DND-41 (cell line): ENCODE measurements around the gene CREB3L1.

Experiments used
- ATAC-seq: fragments of 200-7000 bp; cut with Tn5 transposase; 3 replicates; pipeline ENCODE4 v1.9.1; 2021; ENCODE audit warnings: low read depth; ENCODE audit not compliant: insufficient read depth
- DNase-seq: peaks from one replicate; pipeline ENCODE4 v3.0.0-alpha.2; 2020
- H2AFZ ChIP-seq: 2 replicates; pipeline ENCODE4 v1.6.0; 2012; ENCODE audit warnings: low read depth, low read length
- H3K27ac ChIP-seq: 2 replicates; pipeline ENCODE4 v1.5.1; 2012; ENCODE audit warnings: low read length, inconsistent platforms
- H3K27me3 ChIP-seq: fragments of 200-600 bp; sonication (generic); 2 replicates; pipeline ENCODE4 v1.6.0; 2012; ENCODE audit warnings: low read length, mild to moderate bottlenecking, inconsistent platforms; ENCODE audit not compliant: insufficient read depth, poor library complexity
- H3K36me3 ChIP-seq: 2 replicates; pipeline ENCODE4 v1.5.1; 2012; ENCODE audit warnings: low read length, inconsistent platforms; ENCODE audit not compliant: insufficient read depth
- H3K4me1 ChIP-seq: 2 replicates; pipeline ENCODE4 v1.5.1; 2012; ENCODE audit warnings: mild to moderate bottlenecking, low read length; ENCODE audit not compliant: insufficient read depth
- H3K4me2 ChIP-seq: 2 replicates; pipeline ENCODE4 v1.6.0; 2012; ENCODE audit warnings: mild to moderate bottlenecking, moderate library complexity, low read length, inconsistent platforms; ENCODE audit not compliant: insufficient read depth
- H3K4me3 ChIP-seq, 2 experiments: fragments of 200-600 bp in 1 of 2; shearing (Covaris generic) in 1 of 2; 2 replicates each; pipeline ENCODE4 v1.5.1; 2012 to 2016; ENCODE audit warnings: inconsistent platforms in 2 of 2, low read length in 2 of 2, mild to moderate bottlenecking in 2 of 2, low read depth in 1 of 2, moderate library complexity in 1 of 2
- H3K79me2 ChIP-seq: 2 replicates; pipeline ENCODE4 v1.6.0; 2012; ENCODE audit warnings: low read length, inconsistent platforms; ENCODE audit not compliant: insufficient read depth
- H3K9ac ChIP-seq: 2 replicates; pipeline ENCODE4 v1.6.0; 2012; ENCODE audit warnings: low read depth, mild to moderate bottlenecking, inconsistent platforms, low read length, moderate library complexity
- H3K9me3 ChIP-seq: 2 replicates; pipeline ENCODE4 v1.5.1; 2012; ENCODE audit warnings: low read length, moderate library complexity, mild to moderate bottlenecking, inconsistent platforms; ENCODE audit not compliant: insufficient read depth, severe bottlenecking
- H4K20me1 ChIP-seq: 2 replicates; pipeline ENCODE4 v1.6.0; 2012; ENCODE audit warnings: low read length; ENCODE audit not compliant: insufficient read depth
- CTCF ChIP-seq: IDR thresholded peaks from 2 replicates; pipeline ENCODE4 v1.5.1; 2012; ENCODE audit warnings: borderline replicate concordance, low read length, moderate library complexity, mild to moderate bottlenecking; ENCODE audit not compliant: poor library complexity, severe bottlenecking; ENCODE audit errors: extremely low read depth
- EZH2 ChIP-seq: IDR thresholded peaks from 3 replicates; pipeline ENCODE4 v1.6.1; 2012; ENCODE audit warnings: borderline replicate concordance, low read depth, mild to moderate bottlenecking, moderate library complexity, low read length, inconsistent platforms; ENCODE audit not compliant: severe bottlenecking

CREB3L1 gene

GRCh38 chr11:46275964-46276641 is 1.4 kb upstream of the CREB3L1 start:
- TF ChIP-seq CTCF (no peak), EZH2 (no peak)
- no peak overlapping the region for H3K27ac ChIP-seq
- H3K9me3 ChIP-seq, result no peaks in the 10 kb centered on the region
- DNase-seq (no peak), ATAC-seq (no peak)
- peaks cover 17% of the 10 kb centered on the region for H3K4me1 ChIP-seq
- H3K4me2 ChIP-seq, result no peak overlapping the region
- no peaks in the 10 kb centered on the region for H3K36me3 ChIP-seq
- H2AFZ ChIP-seq, result no peak overlapping the region
- no peaks in the 10 kb centered on the region for H4K20me1 ChIP-seq
- no peak overlapping the region for H3K4me3 ChIP-seq
- H3K9ac ChIP-seq, result no peak overlapping the region
- H3K79me2 ChIP-seq, result no peaks in the 10 kb centered on the region
- H3K27me3 ChIP-seq, result no peaks in the 10 kb centered on the region

- no peak for ATAC-seq
- DNase-seq, result no peak
- no peak overlapping the region for H3K9ac ChIP-seq
- H3K79me2 ChIP-seq, result no peaks in the 10 kb centered on the region
- H3K9me3 ChIP-seq, result no peaks in the 10 kb centered on the region
- H3K27ac ChIP-seq, result no peak overlapping the region
- no peak overlapping the region for H3K4me2 ChIP-seq
- H3K4me3 ChIP-seq, result no peak overlapping the region
- H4K20me1 ChIP-seq, result no peaks in the 10 kb centered on the region
- no peak for TF ChIP-seq EZH2
- TF ChIP-seq CTCF, result no peak
- H3K4me1 ChIP-seq, result peaks cover 24% of the 10 kb centered on the region
- H3K36me3 ChIP-seq, result no peaks in the 10 kb centered on the region
- no peak overlapping the region for H2AFZ ChIP-seq
- no peaks in the 10 kb centered on the region for H3K27me3 ChIP-seq
Measured at GRCh38 chr11:46277313-46277621, 195 bp upstream of the CREB3L1 start.

- H3K4me3 ChIP-seq, result no peak overlapping the region
- H3K27ac ChIP-seq, result no peak overlapping the region
- no peak overlapping the region for H2AFZ ChIP-seq
- H3K27me3 ChIP-seq, result no peaks in the 10 kb centered on the region
- H3K9ac ChIP-seq, result no peak overlapping the region
- H4K20me1 ChIP-seq, result no peaks in the 10 kb centered on the region
- DNase-seq (no peak), ATAC-seq (no peak)
- H3K79me2 ChIP-seq, result no peaks in the 10 kb centered on the region
- TF ChIP-seq EZH2 (no peak), CTCF (no peak)
- H3K36me3 ChIP-seq, result no peaks in the 10 kb centered on the region
- no peak overlapping the region for H3K4me2 ChIP-seq
- H3K4me1 ChIP-seq, result peaks cover 18% of the 10 kb centered on the region
- no peaks in the 10 kb centered on the region for H3K9me3 ChIP-seq
Measured at GRCh38 chr11:46278387-46279125, 1.1 kb downstream of the CREB3L1 start.
